Embryonic facial prominence (tissue), 1 donor: ENCODE results near the gene SLC8A3.

ENCODE experiments used
- DNase-seq: peaks from one replicate; pipeline ENCODE4 v3.0.0-alpha.2; 2016; ENCODE audit errors: extremely low spot score

The SLC8A3 gene

GRCh38 chr14:70023871-70024270 is 164.9 kb downstream of the SLC8A3 start:
- DNase-seq = no peak

GRCh38 chr14:70022771-70023445 is 165.8 kb downstream of the SLC8A3 start:
- no peak for DNase-seq

- DNase-seq = no peak
These were observed 167.1 kb downstream of the SLC8A3 start for GRCh38 chr14:70021548-70022220.

GRCh38 chr14:70020352-70021170 is 168.2 kb downstream of the SLC8A3 start:
- DNase-seq = no peak

GRCh38 chr14:70019695-70020094 is 169.1 kb downstream of the SLC8A3 start:
- DNase-seq = no peak

- DNase-seq = no peak
These were observed 170.0 kb downstream of the SLC8A3 start for GRCh38 chr14:70018713-70019211.

GRCh38 chr14:70018230-70018629 is 170.5 kb downstream of the SLC8A3 start:
- DNase-seq = no peak

- no peak for DNase-seq
These were observed 174.2 kb downstream of the SLC8A3 start for GRCh38 chr14:70014406-70015095.

- no peak for DNase-seq
These were observed 175.4 kb downstream of the SLC8A3 start for GRCh38 chr14:70013271-70013873.

- no peak for DNase-seq
These were observed 177.0 kb downstream of the SLC8A3 start for GRCh38 chr14:70011708-70012107.

- no peak for DNase-seq
These were observed 177.7 kb downstream of the SLC8A3 start for GRCh38 chr14:70011098-70011497.

GRCh38 chr14:70009961-70010360 is 178.8 kb downstream of the SLC8A3 start:
- no peak for DNase-seq

- DNase-seq = no peak
These were observed 180.2 kb downstream of the SLC8A3 start for GRCh38 chr14:70008284-70009262.

GRCh38 chr14:70006699-70007098 is 182.1 kb downstream of the SLC8A3 start:
- DNase-seq = no peak

- DNase-seq = no peak
These were observed 183.4 kb downstream of the SLC8A3 start for GRCh38 chr14:70005281-70005805.

GRCh38 chr14:70004791-70005190 is 184.0 kb downstream of the SLC8A3 start:
- no peak for DNase-seq

GRCh38 chr14:70002589-70003346 is 186.0 kb downstream of the SLC8A3 start:
- DNase-seq = no peak

GRCh38 chr14:70000601-70001000 is 188.2 kb downstream of the SLC8A3 start:
- DNase-seq = no peak

- DNase-seq = no peak
These were observed 189.5 kb downstream of the SLC8A3 start for GRCh38 chr14:69999261-69999674.
